Tibial nerve (tissue), 3 donors: Measurements from ENCODE around the gene PRSS16.

ENCODE experiments used
- POLR2A ChIP-seq, 2 donors: fragments of 450-650 bp; IDR thresholded peaks; one replicate each; pipeline ENCODE4 v1.6.1; 2017; ENCODE audit warnings: antibody characterized with exemption in 2 of 2, mild to moderate bottlenecking in 2 of 2, moderate library complexity in 2 of 2
- TF ChIP-seq, protein P1 (sequence below), 5 experiments: fragments of 200-600 bp in 3 of 5; fragments of 450-650 bp in 2 of 5; sonication (generic) in 3 of 5; IDR thresholded peaks; one replicate each; pipeline ENCODE4 v1.5.1; 2016 to 2019; ENCODE audit warnings: antibody characterized with exemption in 5 of 5, mild to moderate bottlenecking in 3 of 5, moderate library complexity in 2 of 5

DNA sequence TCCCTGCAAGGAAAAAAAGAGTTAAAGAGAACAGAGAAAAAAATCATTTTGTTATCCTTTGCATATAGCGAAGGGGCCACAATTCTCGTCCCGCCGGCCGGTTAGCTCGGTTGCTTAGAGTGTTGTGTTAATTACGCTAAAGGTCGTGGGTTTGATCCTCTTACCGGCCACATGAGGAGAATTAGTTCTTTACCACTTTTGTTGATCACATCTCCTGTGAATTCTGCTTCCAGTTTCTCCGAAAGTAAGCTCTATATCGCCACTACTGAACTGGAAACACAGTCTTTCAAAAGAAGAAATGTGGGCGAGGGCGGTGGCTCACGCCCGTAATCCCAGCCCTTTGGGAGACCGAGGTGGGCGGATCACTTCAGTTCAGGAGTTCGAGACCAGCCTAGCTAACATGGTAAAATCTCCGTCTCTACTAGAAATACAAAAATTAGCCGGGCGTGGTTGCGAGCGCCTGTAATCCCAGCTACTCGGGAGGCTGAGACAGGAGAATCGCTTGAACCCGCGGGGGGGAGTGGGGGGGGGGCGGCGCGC is 13.4 kb downstream of the PRSS16 start:
- TF ChIP-seq, protein P1, sequence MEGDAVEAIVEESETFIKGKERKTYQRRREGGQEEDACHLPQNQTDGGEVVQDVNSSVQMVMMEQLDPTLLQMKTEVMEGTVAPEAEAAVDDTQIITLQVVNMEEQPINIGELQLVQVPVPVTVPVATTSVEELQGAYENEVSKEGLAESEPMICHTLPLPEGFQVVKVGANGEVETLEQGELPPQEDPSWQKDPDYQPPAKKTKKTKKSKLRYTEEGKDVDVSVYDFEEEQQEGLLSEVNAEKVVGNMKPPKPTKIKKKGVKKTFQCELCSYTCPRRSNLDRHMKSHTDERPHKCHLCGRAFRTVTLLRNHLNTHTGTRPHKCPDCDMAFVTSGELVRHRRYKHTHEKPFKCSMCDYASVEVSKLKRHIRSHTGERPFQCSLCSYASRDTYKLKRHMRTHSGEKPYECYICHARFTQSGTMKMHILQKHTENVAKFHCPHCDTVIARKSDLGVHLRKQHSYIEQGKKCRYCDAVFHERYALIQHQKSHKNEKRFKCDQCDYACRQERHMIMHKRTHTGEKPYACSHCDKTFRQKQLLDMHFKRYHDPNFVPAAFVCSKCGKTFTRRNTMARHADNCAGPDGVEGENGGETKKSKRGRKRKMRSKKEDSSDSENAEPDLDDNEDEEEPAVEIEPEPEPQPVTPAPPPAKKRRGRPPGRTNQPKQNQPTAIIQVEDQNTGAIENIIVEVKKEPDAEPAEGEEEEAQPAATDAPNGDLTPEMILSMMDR (IDR thresholded peaks at IDR 0.05), result no peak
- no peak for TF ChIP-seq POLR2A (IDR thresholded peaks at IDR 0.05)
